Heart left ventricle (tissue), 13 donors: ENCODE data around the gene OTOP2.

ENCODE experiments used
- CTCF ChIP-seq, 12 donors: fragments of 200-600 bp; sonication (generic) in 4 of 12; IDR thresholded peaks; one replicate each; pipeline versions ENCODE4 v1.5.0 to v1.8.0; 2018 to 2022; ENCODE audit warnings: antibody characterized with exemption in 12 of 12, mild to moderate bottlenecking in 5 of 12
- POLR2A ChIP-seq, 2 donors: fragments of 450-650 bp; IDR thresholded peaks; one replicate each; pipeline ENCODE4 v1.6.1; 2017; ENCODE audit warnings: antibody characterized with exemption in 2 of 2, mild to moderate bottlenecking in 2 of 2, moderate library complexity in 2 of 2
- donor health status: ischemic (EF 13 %, LVEDD 7.1; RV severe dilation, severe dysfunction).
- donor health status: DM: no; HTN: yes; CAD: no.
- donor health status: DM: no; HTN: no; CAD: no.
- donor health status: ischemic (EF 25% LVEDD 6.9; RV normal size, moderate dysfunction).
- donor health status: ischemic (EF 25% LVEDD 5.7; RV mildly dilated, moderate dysfunction).
- donor health status: ischemic (EF 35%, LVEDD 5.7; RV mildly dilated, moderate dysfunction).
- donor health status: nonischemic (EF 11% LVEDD 7.7; RV severe dilation, severe dysfunction).
- donor health status: DM: yes; HTN: yes; CAD: no.
- donor health status: PGD.
- donor health status: ischemic (EF 29% LVEDD 5.4; RV normal size, mild dysfunction).
- donor health status: nonischemic (EF 23%, LVEDD 6.1; RV moderate dilation, normal function).

DNA sequence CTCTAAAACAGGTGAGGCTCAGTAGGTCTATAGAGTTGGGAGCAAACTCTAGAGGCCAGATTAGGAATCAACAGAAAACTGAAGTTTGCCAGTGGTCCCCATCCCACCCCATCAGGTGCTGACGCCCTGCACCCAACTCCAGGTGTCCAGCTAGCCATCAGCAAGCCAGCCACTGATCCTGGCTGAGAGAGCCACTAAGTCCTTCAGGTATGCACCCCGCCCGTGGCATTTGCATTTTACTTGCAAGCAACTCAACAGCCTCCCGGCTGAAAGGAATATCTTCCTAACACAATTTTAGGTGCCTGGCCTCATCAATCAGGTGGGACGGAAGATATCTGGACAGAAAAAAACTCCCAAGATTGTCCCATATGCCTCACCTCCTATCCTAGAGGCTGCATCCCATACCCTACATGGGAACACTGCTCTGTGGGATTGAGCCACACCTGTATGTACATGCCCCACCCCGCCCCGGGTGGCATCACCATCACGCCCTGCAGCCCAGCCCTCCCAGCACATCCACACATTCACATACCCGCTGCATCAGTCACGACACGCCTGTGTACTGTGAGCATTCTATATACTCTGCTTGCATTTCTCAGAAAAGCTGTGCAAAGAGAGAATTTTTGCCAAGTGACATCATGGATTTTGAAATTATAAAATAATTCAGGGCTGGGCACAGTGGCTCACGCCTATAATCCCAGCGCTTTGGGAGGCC lies 19.9 kb downstream of the OTOP2 start:
- no peak for TF ChIP-seq CTCF (IDR thresholded peaks at IDR 0.05)
- no peak for TF ChIP-seq POLR2A (IDR thresholded peaks at IDR 0.05)
